Airway epithelial cell (primary cell): ENCODE measurements around the gene FCN1. TPM values are rescaled to one million over a fixed set of nuclear protein-coding genes. Genes with fewer than 3 reads are reported as not detected.

Experiments used
- total RNA-seq: library from RNA; depleted of rRNA; stranded (reverse); fragments of >200 nt; gene quantifications from 2 replicates; pipeline ENCODE4 v1.2.3, GENCODE V29; 2015

The FCN1 gene
- total RNA-seq, result not detected in 2 replicates

GRCh38 chr9:134917431-134918373 is at the start of gene FCN1:
TSS of gene FCN1 (minus strand) at chr9:134917912. CDS start at chr9:134917871, 41 bp downstream.

GRCh38 chr9:134880484-134881312 is 37.0 kb downstream of the FCN1 start, which contains the start of gene FCN2:
TSS of gene FCN2 (plus strand) at chr9:134880810. CDS start at chr9:134880822, 12 bp downstream.

Other genes with a start within 250 kb of the FCN1 start
- gene FCN2, start 37.1 kb downstream of the FCN1 start, total RNA-seq, result not detected in 2 replicates
- not detected in 2 replicates for gene OLFM1, start 169.8 kb upstream of the FCN1 start, total RNA-seq